ENCODE results near the gene CA5A.
"Not testable (repeated sequence)": the region's sequence is repeated elsewhere in the genome, so short reads cannot be mapped to it uniquely, and the experiment has no call there.

Gene CA5A

DNA sequence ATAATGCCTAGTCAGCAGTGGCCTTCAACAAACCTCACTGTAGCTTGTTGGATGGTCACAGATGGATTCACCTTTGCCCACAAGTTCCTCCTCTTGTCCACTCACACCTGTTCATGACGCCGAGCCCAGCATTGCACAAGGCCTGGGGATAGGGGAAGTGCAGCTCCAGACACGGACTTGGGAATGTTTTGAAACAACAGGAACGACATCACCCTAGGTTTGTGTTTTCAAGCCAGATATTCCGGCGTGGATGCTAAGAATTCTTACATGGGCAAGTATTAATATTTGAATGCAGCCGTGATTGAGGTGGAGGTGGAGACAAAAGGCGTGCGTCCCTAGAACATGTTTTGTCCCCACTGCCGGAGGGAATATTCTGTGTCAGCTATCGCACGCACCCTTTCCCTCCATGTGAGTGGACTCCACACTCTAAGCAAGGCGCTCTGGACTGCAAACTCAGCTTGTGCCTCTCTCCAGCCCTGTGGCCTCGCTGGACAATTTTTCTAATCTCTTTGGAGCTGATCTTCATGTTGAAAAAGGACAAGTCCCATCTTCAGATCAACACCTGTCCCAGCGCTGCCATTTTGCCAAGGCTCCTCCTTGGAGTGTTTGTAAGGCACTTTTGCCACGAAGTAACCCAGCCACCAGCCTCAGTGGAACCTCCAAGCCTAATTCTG, 12.9 kb upstream of the CA5A start:
- DNase-seq (ENCODE audit: extremely low spot score, insufficient read length, low read depth) (no peak), FAIRE-seq (no peak)

GRCh38 chr16:87948735-87949070, 12.4 kb upstream of the CA5A start:
- no peak for FAIRE-seq
- no peak for DNase-seq (ENCODE audit: extremely low spot score, insufficient read length, low read depth)

DNA sequence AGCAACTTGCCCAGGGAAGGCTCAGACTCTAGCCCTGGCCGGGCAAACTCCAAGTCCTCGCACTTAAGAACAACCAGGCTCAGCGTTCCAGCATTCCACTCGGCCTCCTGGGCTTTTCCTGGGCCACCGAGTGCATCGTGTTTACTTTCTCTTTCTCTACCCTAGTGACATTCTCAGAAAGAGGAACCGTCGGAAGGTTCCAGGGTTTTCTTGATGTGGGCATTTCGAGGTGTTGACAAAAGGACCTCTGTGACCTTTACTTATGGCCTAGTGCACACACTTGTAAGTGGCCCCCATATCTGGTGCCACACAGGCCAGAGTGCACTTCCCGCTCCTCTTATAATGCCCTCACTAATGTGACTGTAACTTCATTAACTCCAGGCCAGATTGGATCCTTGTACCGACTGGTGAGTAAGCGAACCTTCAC, 11.8 kb upstream of the CA5A start:
- FAIRE-seq (no peak), DNase-seq (ENCODE audit: extremely low spot score, insufficient read length, low read depth) (no peak)

GRCh38 chr16:87947356-87948118, 11.2 kb upstream of the CA5A start:
- no peak for DNase-seq (ENCODE audit: extremely low spot score, insufficient read length, low read depth)
- FAIRE-seq, result no peak

DNA sequence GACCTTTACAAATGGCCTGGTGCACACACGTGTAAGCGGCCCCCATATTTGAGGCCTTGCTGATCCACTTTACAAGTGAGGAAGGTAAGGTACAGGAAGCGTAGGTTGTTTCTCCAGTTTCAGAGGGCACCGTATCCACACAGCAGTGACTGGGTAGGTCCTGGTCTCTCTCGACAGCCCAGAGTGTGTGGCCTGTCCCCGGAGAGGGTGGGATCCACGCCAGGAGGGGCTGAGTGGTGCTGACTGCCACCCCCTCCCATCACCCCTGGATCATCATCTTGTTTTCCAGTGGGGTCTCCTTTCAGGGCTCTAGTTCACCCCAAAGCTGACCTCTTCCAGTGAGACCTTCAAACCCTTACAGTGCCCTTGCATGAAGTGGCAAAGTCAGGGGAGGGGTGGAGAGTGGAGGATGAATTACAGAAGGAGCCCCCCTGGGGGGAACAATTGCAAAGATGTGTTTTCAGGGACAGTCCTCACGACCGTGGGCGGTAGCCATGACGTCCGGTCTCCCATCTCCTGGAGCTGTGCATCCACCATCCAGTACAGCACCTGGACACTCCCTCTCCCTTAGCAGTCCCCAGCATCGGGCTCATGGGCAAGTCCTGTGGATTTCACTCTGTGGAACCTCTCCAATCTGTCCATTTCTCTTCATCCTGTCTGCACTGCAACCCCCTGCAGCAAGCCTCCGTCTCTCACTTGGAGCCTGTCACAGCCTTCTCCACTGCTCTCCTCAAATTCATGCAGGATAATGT, 10.4 kb upstream of the CA5A start:
- FAIRE-seq, result no peak

DNA sequence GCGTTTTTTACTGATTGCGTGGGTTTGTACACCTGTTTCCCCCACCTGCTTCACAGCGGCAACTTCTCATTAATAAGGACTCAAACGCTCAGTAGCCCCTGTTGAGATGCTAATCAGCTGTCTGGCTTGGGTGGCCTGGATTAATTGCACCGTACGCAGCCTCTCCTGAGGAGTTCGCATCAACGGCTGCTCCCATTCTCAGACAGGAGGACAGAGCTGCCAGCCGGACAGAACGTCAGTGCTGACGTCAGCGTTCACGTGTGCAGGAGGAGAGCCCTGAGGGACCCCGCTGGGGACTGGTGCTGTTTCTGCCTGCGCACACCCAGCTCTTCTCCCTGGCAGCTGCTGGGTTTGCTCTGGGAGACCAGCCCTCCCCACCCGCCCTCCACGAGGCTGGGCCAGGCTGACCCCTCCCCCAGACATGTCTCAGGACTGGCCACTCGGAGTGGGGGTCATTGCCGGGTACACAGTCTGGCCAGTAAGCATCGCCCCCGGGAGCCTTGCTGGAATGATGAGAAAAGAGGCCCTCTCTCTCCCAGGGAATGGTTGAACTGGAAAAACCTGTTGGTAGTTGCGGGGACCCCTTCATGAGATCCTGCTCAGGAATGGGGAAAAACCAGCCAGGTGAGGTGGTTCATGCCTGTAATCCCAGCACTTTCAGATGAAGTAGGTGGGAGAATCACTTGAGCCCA, 9.2 kb upstream of the CA5A start:
- no peak for FAIRE-seq

More for the DNA sequence above, 10.4 kb upstream of the CA5A start:
- no peak for DNase-seq (ENCODE audit: extremely low spot score, insufficient read length, low read depth)

GRCh38 chr16:87942680-87943079, 6.4 kb upstream of the CA5A start:
- FAIRE-seq (no peak), DNase-seq (ENCODE audit: extremely low spot score, insufficient read length, low read depth) (no peak)

More for the DNA sequence above, 9.2 kb upstream of the CA5A start:
- DNase-seq (ENCODE audit: extremely low spot score, insufficient read length, low read depth), result no peak

DNA sequence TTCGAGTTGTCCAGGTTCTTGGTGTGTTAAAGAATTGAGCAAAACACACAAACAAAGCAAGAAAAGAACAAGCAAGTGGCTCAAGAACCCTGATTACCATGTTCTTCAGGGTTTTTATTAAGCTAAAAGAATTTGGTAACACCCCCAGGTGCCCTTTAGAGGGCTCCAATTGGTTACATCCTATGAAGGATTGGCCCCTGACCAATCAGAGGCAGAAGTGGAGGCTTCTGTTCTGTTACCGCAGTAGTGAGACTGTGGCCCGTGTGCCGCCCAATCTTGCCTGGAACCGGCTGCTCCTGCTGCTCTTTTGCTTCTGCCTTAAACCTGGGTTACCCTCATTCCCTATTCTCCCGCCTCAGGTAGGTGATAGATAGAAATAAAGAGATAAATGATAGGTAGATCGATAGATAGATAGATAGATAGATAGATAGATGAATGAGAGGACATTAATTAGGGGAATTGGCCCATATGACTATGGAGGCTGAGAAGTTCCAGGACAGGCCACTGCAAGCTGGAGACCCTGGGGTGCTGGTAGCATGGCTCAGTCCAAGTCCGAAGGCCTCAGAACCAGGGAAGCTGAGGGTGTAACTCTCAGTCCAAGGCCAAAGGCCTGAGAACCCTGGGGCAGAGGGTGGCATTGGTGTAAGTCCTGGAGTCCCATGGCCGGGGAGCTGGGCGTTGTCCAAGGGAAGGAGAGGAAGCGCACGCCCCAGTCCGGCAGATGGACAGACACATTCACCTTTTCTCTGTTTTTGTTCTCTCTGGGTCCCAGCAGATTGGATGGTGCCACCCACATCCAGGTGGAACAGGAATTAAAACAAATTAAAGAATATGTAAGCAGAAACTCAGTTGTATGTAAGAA, 3.5 kb upstream of the CA5A start:
- FAIRE-seq (no peak), DNase-seq (ENCODE audit: extremely low spot score, insufficient read length, low read depth) (no peak)

- DNase-seq (ENCODE audit: extremely low spot score, insufficient read length, low read depth) (no peak), FAIRE-seq (no peak)
These were observed 2.2 kb upstream of the CA5A start for GRCh38 chr16:87938412-87938949.

- not testable (repeated sequence) for DNase-seq (ENCODE audit: extremely low spot score, insufficient read length, low read depth); FAIRE-seq
These were observed 858 bp upstream of the CA5A start for GRCh38 chr16:87937231-87937542.

DNA sequence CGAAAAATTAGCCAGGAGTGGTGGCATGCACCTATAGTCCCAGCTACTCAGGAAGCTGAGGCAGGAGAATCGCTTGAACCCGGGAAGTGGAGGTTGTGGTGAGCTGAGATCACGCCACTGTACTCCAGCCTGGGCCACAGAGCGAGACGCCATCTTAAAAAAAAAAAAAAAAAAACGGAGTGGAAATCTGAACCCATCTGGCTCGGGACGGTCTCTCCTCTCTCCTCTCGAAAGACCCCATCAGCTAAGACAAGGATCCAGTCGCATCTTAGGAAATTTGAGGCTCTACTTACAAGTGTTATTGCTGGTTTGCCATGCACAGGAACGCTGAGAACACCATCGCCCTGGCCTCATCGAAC, 334 bp downstream of the CA5A start:
- DNase-seq (ENCODE audit: extremely low spot score, insufficient read length, low read depth); FAIRE-seq: not testable (repeated sequence)

DNA sequence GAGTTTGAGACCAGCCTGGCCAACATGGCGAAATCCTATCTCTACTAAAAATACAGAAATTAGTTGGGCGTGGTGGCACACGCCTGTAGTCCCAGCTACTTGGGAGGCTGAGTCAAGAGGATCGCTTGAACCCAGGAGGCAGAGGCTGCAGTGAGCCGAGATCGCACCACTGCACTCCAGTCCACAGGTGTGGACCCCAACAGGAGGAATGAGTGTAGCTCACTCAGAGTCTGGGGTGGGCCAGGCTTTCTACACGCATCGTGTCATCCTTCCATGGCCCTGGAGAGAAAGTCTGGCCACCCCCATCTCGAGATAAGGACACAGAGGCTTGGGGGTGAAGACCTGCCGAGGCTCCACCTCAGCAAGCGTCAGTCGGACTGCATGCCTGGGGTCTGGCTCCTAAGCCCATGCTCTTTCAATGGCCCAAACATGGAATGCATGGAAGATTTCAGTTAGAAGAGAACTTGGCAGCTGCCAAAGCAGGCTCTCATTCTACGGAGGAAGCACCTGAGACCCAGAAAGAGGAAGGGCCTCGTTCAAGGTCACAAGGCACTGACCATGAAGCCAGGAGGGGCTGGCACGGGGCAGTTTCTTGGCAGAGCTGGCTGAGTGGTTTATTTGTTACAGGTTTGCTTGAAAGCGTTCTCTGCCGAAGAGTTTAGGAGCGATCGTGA, 1.4 kb downstream of the CA5A start:
- DNase-seq (ENCODE audit: extremely low spot score, insufficient read length, low read depth); FAIRE-seq: not testable (repeated sequence)

DNA sequence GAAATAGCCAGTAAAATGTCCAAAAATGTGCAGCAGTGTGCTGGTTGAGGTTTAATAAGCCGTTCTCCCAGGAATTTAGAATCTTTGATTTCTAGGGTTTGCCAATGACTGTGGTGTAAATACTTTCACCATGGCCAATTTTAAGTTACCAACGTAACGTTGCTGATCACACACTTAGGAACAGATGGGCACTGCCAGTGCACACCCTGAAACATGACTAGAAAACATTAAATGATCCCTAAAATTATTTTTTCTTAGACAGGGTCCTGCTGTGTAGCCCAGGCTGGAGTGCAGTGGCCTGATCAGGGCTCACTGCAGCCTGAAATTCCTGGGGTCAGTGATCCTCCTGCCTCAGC, 3.2 kb downstream of the CA5A start:
- DNase-seq (ENCODE audit: extremely low spot score, insufficient read length, low read depth) (no peak), FAIRE-seq (no peak)

DNA sequence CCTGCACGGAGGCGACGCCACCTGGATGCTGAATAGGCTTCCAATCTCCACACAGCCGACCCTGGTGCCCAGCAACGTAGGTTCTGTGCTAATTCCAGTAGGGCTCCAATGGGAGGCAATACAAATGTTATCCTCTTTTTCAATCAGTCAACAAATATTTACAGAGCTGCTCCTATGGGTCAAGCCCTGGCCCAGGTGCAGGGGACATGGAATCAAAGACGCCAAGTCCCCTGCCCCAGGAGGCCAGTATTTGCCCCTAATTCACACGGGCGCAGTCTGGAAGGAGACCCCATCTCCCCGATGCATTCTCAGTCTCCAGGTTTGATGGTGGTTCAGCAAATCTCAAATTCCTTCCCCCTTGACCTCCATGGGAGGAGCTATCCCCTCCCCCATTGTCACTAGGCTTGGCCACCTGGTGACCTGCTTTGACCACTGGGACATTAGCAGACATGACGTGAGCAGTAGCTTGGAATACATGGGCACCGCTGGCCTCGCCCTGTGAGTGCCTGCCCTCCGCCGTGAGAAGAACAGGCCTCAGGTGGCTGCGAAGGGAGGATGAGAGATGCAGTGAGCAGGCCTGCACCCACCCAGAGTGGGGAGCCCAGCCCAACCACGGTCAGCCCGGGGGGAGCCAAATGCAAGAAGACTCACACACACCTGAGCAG, 3.7 kb downstream of the CA5A start:
- not testable (repeated sequence) for FAIRE-seq; DNase-seq (ENCODE audit: extremely low spot score, insufficient read length, low read depth)

- FAIRE-seq (no peak), DNase-seq (ENCODE audit: extremely low spot score, insufficient read length, low read depth) (no peak)
These were observed 4.8 kb downstream of the CA5A start for GRCh38 chr16:87931504-87931903.

DNA sequence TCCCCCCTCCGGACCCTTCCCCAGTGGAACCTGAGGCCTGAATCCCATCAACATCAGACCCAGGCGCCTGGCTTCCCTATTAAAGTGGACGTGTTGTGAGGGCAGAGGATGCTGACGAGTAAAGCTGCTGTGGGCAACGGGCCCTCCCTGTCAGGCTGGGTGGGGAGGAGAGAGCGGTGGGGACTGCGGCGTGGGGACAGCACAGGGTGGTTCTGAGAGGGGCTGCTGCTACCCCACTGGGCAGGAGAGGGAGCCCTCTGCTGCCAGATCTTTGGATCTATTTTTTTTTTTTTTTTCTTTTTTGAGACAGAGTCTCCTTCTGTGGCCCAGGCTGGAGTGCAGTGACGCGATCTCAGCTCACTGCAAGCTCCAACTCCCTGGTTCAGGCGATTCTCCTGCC, 5.9 kb downstream of the CA5A start:
- DNase-seq (ENCODE audit: extremely low spot score, insufficient read length, low read depth), result no peak
- no peak for FAIRE-seq

GRCh38 chr16:87929986-87930385, 6.3 kb downstream of the CA5A start:
- FAIRE-seq (no peak), DNase-seq (ENCODE audit: extremely low spot score, insufficient read length, low read depth) (no peak)

DNA sequence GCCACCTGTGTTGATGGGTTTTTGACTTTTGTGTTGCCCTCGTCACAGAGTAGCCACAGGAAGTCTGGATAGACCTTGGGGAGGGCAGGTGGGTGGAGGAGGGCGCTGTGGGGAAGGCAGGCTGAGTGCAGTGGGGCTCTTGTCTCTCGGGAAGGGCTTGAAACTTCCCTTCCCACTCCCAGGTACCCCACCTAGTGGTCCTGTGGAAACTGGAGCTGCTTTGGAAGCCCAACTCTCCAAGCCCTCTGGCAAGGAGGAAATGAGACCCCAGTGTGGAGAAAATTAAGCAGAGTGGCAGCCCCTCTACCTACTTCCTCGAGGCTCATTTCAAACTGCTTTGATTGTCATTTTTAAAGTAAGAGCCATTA, 9.2 kb downstream of the CA5A start:
- FAIRE-seq (no peak), DNase-seq (ENCODE audit: extremely low spot score, insufficient read length, low read depth) (no peak)
